HEK293T (cell line): ENCODE results near the gene ZSCAN9.

Source experiments
- BHLHE40 ChIP-seq: fragments of 450-650 bp; IDR thresholded peaks from 2 replicates; pipeline ENCODE4 v1.6.1; 2016; ENCODE audit warnings: mild to moderate bottlenecking, moderate library complexity, borderline replicate concordance
- CTBP1 ChIP-seq: fragments of 450-650 bp; IDR thresholded peaks from 2 replicates; pipeline ENCODE4 v1.6.1; 2016; ENCODE audit warnings: borderline replicate concordance
- HDGF ChIP-seq: fragments of 450-650 bp; IDR thresholded peaks from 2 replicates; pipeline ENCODE4 v1.6.1; 2017; ENCODE audit warnings: antibody characterized with exemption, borderline replicate concordance
- SP1 ChIP-seq: fragments of 450-650 bp; IDR thresholded peaks from 2 replicates; pipeline ENCODE4 v1.6.1; 2017
- TF ChIP-seq, protein P1 (sequence below): fragments of 450-650 bp; IDR thresholded peaks from 2 replicates; pipeline ENCODE4 v1.6.1; 2016

DNA sequence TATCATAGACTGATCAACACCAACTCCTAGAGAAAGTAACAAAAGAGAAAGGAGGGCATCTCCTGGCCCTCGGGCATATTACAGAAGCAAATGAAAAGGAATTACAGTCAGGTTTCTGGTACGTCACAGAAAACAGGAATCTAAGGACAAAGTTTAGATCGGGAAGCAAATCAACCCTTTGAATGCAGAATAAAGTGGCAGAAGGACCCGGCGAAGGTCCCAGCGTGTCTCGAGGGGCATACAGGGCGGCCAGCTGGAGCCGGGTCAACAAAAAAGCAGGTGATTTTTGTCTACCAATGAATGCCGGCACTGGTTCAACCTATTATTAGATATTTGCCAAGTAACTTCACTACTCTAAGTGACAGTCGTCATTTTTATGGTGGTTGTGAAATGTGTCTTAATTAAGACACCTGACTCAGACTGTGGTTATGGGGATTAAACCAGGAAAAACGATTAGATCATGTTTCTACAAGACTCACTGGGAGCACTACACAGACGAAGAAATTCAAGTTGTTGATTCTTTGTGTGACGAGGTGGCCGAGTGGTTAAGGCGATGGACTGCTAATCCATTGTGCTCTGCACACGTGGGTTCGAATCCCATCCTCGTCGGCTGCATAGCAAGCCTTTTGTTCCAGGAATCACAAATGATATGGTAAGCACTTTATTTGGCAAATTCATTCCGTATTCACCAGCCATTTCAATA, 12.4 kb upstream of the ZSCAN9 start:
- no peak for TF ChIP-seq BHLHE40
- TF ChIP-seq CTBP1: 0 out of 2 replicates have a peak, but pooled peaks have one; percentile 3
- no peak for TF ChIP-seq SP1
- TF ChIP-seq, protein P1, sequence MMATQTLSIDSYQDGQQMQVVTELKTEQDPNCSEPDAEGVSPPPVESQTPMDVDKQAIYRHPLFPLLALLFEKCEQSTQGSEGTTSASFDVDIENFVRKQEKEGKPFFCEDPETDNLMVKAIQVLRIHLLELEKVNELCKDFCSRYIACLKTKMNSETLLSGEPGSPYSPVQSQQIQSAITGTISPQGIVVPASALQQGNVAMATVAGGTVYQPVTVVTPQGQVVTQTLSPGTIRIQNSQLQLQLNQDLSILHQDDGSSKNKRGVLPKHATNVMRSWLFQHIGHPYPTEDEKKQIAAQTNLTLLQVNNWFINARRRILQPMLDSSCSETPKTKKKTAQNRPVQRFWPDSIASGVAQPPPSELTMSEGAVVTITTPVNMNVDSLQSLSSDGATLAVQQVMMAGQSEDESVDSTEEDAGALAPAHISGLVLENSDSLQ: peak; percentile 91
- no peak for TF ChIP-seq HDGF
